Trophoblast cell (in vitro differentiated cells and primary cell): ENCODE measurements around the gene DLEC1.

Source experiments
- DNase-seq, 2 donors: peaks; one replicate each; pipeline ENCODE4 v3.0.0-alpha.2; 2016
- H2AFZ ChIP-seq: 2 replicates; pipeline ENCODE4 v1.6.1; 2013; ENCODE audit warnings: low read length, moderate library complexity, mild to moderate bottlenecking; ENCODE audit not compliant: insufficient read depth, poor library complexity
- H2AK5ac ChIP-seq: 2 replicates; pipeline ENCODE4 v1.6.1; 2013; ENCODE audit warnings: mild to moderate bottlenecking, low read length
- H2BK120ac ChIP-seq: 2 replicates; pipeline ENCODE4 v1.6.1; 2013; ENCODE audit warnings: low read length, mild to moderate bottlenecking, moderate library complexity; ENCODE audit not compliant: insufficient read depth, poor library complexity
- H2BK12ac ChIP-seq: 2 replicates; pipeline ENCODE4 v1.6.1; 2013; ENCODE audit warnings: mild to moderate bottlenecking, low read length, moderate library complexity
- H2BK5ac ChIP-seq: 2 replicates; pipeline ENCODE4 v1.6.1; 2013; ENCODE audit warnings: low read length, low read depth, moderate library complexity, mild to moderate bottlenecking; ENCODE audit not compliant: poor library complexity
- H3K14ac ChIP-seq: 2 replicates; pipeline ENCODE4 v1.6.1; 2013; ENCODE audit warnings: mild to moderate bottlenecking, low read length
- H3K18ac ChIP-seq: 2 replicates; pipeline ENCODE4 v1.6.1; 2013; ENCODE audit warnings: mild to moderate bottlenecking, low read length
- H3K23ac ChIP-seq: 2 replicates; pipeline ENCODE4 v1.6.1; 2013; ENCODE audit warnings: low read length
- H3K27ac ChIP-seq: 2 replicates; pipeline ENCODE4 v1.5.1; 2013; ENCODE audit warnings: low read depth, mild to moderate bottlenecking, inconsistent platforms, low read length, moderate library complexity
- H3K27me3 ChIP-seq: 2 replicates; pipeline ENCODE4 v1.6.1; 2013; ENCODE audit warnings: inconsistent platforms, mild to moderate bottlenecking, low read length, moderate library complexity; ENCODE audit not compliant: insufficient read depth
- H3K36me3 ChIP-seq, 2 experiments: 1 replicate in 1 of 2; 2 replicates in 1 of 2; pipeline ENCODE4 v1.6.1; 2013; ENCODE audit warnings: low read length in 2 of 2, mild to moderate bottlenecking in 2 of 2, moderate library complexity in 1 of 2; ENCODE audit not compliant: insufficient read depth in 2 of 2, control insufficient read depth in 1 of 2
- H3K4ac ChIP-seq: 2 replicates; pipeline ENCODE4 v1.6.1; 2013; ENCODE audit warnings: low read depth, mild to moderate bottlenecking, low read length, moderate library complexity
- H3K4me1 ChIP-seq, 2 experiments: 1 replicate in 1 of 2; 2 replicates in 1 of 2; pipeline ENCODE4 v1.6.1; 2013; ENCODE audit warnings: low read length in 2 of 2, mild to moderate bottlenecking in 2 of 2, moderate library complexity in 1 of 2; ENCODE audit not compliant: insufficient read depth in 2 of 2, control insufficient read depth in 1 of 2
- H3K4me2 ChIP-seq: 2 replicates; pipeline ENCODE4 v1.6.1; 2013; ENCODE audit warnings: inconsistent platforms, mild to moderate bottlenecking, low read length, moderate library complexity
- H3K4me3 ChIP-seq: 2 replicates; pipeline ENCODE4 v1.5.1; 2013; ENCODE audit warnings: mild to moderate bottlenecking, low read depth, low read length, inconsistent platforms
- H3K79me1 ChIP-seq: one replicate; pipeline ENCODE4 v1.6.1; 2013; ENCODE audit warnings: low read length
- H3K79me2 ChIP-seq: 2 replicates; pipeline ENCODE4 v1.6.1; 2013; ENCODE audit warnings: low read length, mild to moderate bottlenecking; ENCODE audit not compliant: control insufficient read depth, insufficient read depth, poor library complexity
- H3K9ac ChIP-seq: 2 replicates; pipeline ENCODE4 v1.6.1; 2013; ENCODE audit warnings: mild to moderate bottlenecking, low read length
- H3K9me3 ChIP-seq: 2 replicates; pipeline ENCODE4 v1.6.1; 2013; ENCODE audit warnings: low read depth, mild to moderate bottlenecking, control low read depth, inconsistent platforms, low read length; ENCODE audit not compliant: insufficient read depth
- H4K12ac ChIP-seq: 2 replicates; pipeline ENCODE4 v1.6.1; 2013; ENCODE audit warnings: low read depth, mild to moderate bottlenecking, low read length, moderate library complexity
- H4K8ac ChIP-seq: 2 replicates; pipeline ENCODE4 v1.6.1; 2013; ENCODE audit warnings: low read depth, mild to moderate bottlenecking, low read length, moderate library complexity
- H4K91ac ChIP-seq: one replicate; pipeline ENCODE4 v1.6.1; 2013; ENCODE audit warnings: low read depth, mild to moderate bottlenecking, low read length, moderate library complexity
- WGBS: extraction: QIAGEN DNeasy Blood & Tissue Kit; methylation state at CpG from one replicate; pipeline ENCODE4 v1.1.7; 2013; ENCODE audit warnings: missing lambda C conversion rate; ENCODE audit not compliant: insufficient read length, insufficient coverage; ENCODE audit errors: extremely low coverage; 5-methylcytosine and 5-hydroxymethylcytosine counted together

DLEC1 gene

GRCh38 chr3:38015485-38015884, 23.5 kb upstream of the DLEC1 start:
- H4K12ac ChIP-seq, result no peak overlapping the region
- no peak overlapping the region for H3K4me3 ChIP-seq
- WGBS, result no CpG with 5 or more reads among the region's 3 CpGs
- no peak for DNase-seq
- no peak overlapping the region for H2AFZ ChIP-seq
- no peak overlapping the region for H2BK120ac ChIP-seq
- no peak overlapping the region for H2AK5ac ChIP-seq
- no peaks in the 10 kb centered on the region for H3K79me1 ChIP-seq
- no peak overlapping the region for H3K4ac ChIP-seq
- H3K79me2 ChIP-seq, result no peaks in the 10 kb centered on the region
- no peak overlapping the region for H2BK5ac ChIP-seq
- no peak overlapping the region for H2BK12ac ChIP-seq
- H3K4me2 ChIP-seq, result no peak overlapping the region
- no peak overlapping the region for H3K23ac ChIP-seq
- H3K14ac ChIP-seq, result no peak overlapping the region
- peaks cover 10 to 12% of the 10 kb centered on the region in 2 experiments for H3K36me3 ChIP-seq
- H3K27ac ChIP-seq, result no peak overlapping the region
- no peak overlapping the region for H4K8ac ChIP-seq
- no peak overlapping the region for H4K91ac ChIP-seq
- no peaks in the 10 kb centered on the region for H3K27me3 ChIP-seq
- H3K4me1 ChIP-seq, result peaks cover 6% of the 10 kb centered on the region in 2 experiments
- no peak overlapping the region for H3K9ac ChIP-seq
- no peak overlapping the region for H3K18ac ChIP-seq
- no peaks in the 10 kb centered on the region for H3K9me3 ChIP-seq

GRCh38 chr3:38015984-38016383, 23.0 kb upstream of the DLEC1 start:
- WGBS, result no CpG with 5 or more reads among the region's 3 CpGs
- Histone ChIP-seq H3K4me2 (no peak overlapping the region), H3K9ac (no peak overlapping the region), H3K4me3 (no peak overlapping the region), H2BK12ac (no peak overlapping the region), H2BK5ac (no peak overlapping the region), H3K18ac (no peak overlapping the region), H3K4ac (no peak overlapping the region), H3K79me2 (no peaks in the 10 kb centered on the region), H2BK120ac (no peak overlapping the region), H3K23ac (no peak overlapping the region), H4K91ac (no peak overlapping the region), H3K36me3 (peaks cover 10 to 12% of the 10 kb centered on the region in 2 experiments), H3K27me3 (no peaks in the 10 kb centered on the region), H3K27ac (no peak overlapping the region), H2AFZ (no peak overlapping the region), H4K12ac (no peak overlapping the region), H4K8ac (no peak overlapping the region), H3K9me3 (no peaks in the 10 kb centered on the region), H3K79me1 (no peaks in the 10 kb centered on the region), H3K14ac (no peak overlapping the region), H2AK5ac (no peak overlapping the region), H3K4me1 (peaks cover 6% of the 10 kb centered on the region in 2 experiments)
- no peak for DNase-seq

GRCh38 chr3:38016410-38016809, 22.6 kb upstream of the DLEC1 start:
- Histone ChIP-seq H4K12ac (no peak overlapping the region), H2BK5ac (no peak overlapping the region), H2AFZ (no peak overlapping the region), H4K8ac (no peak overlapping the region), H3K9me3 (no peaks in the 10 kb centered on the region), H2BK120ac (no peak overlapping the region), H3K23ac (no peak overlapping the region), H3K18ac (no peak overlapping the region), H3K4me3 (no peak overlapping the region), H3K27me3 (no peaks in the 10 kb centered on the region), H4K91ac (no peak overlapping the region), H3K14ac (no peak overlapping the region), H3K9ac (no peak overlapping the region), H2BK12ac (no peak overlapping the region), H3K4me2 (no peak overlapping the region), H3K4me1 (peaks cover 6% of the 10 kb centered on the region in 2 experiments), H3K79me1 (no peaks in the 10 kb centered on the region), H3K79me2 (no peaks in the 10 kb centered on the region), H3K4ac (no peak overlapping the region), H3K36me3 (peaks cover 10 to 12% of the 10 kb centered on the region in 2 experiments), H2AK5ac (no peak overlapping the region), H3K27ac (no peak overlapping the region)
- no CpG with 5 or more reads among the region's 13 CpGs for WGBS
- DNase-seq, result no peak

DNA sequence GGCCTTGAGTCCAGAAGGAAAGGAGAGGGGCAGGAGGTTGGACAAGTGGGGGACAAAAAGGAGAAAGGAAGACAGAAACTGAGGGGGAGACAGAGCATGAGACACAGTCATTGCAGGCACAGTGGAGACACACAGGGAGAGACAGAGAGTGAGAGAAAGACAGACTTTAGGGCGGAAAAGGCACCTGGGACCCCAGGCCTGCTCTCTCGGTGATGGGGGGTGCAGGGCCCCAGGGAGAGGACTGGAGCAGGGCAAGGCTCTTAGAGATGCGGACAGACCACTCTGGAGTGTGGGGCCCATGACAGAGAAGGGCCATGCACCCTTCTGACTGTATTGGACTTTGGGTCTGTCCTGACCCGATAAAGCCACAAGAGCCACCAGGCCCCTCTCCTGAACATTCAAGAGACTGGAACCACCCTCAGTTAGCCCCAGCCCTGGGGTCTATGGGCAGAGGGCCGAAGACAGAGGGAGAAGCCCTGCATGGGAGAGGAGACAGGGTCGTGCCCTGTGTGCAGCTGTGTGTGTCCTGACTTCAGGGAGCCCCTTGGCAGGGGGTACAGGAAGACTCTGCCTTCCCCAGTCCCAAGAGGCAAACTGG, 22.1 kb upstream of the DLEC1 start:
- no peak overlapping the region for H3K14ac ChIP-seq
- H3K79me1 ChIP-seq, result no peaks in the 10 kb centered on the region
- H3K23ac ChIP-seq, result no peak overlapping the region
- peaks cover 10 to 12% of the 10 kb centered on the region in 2 experiments for H3K36me3 ChIP-seq
- no peaks in the 10 kb centered on the region for H3K27me3 ChIP-seq
- H3K4me2 ChIP-seq, result no peak overlapping the region
- H4K8ac ChIP-seq, result no peak overlapping the region
- no peak overlapping the region for H2AFZ ChIP-seq
- no peak overlapping the region for H2BK12ac ChIP-seq
- no peak overlapping the region for H2BK5ac ChIP-seq
- WGBS, result no CpG with 5 or more reads among the region's 6 CpGs
- no peaks in the 10 kb centered on the region for H3K79me2 ChIP-seq
- peaks cover 6% of the 10 kb centered on the region in 2 experiments for H3K4me1 ChIP-seq
- no peak overlapping the region for H3K18ac ChIP-seq
- H2AK5ac ChIP-seq, result no peak overlapping the region
- H3K4ac ChIP-seq, result no peak overlapping the region
- no peak overlapping the region for H3K27ac ChIP-seq
- no peak for DNase-seq
- no peak overlapping the region for H4K12ac ChIP-seq
- H3K9me3 ChIP-seq, result no peaks in the 10 kb centered on the region
- H3K4me3 ChIP-seq, result no peak overlapping the region
- no peak overlapping the region for H4K91ac ChIP-seq
- no peak overlapping the region for H3K9ac ChIP-seq
- no peak overlapping the region for H2BK120ac ChIP-seq
